ENCODE data around the gene CAV2.

Gene CAV2

DNA sequence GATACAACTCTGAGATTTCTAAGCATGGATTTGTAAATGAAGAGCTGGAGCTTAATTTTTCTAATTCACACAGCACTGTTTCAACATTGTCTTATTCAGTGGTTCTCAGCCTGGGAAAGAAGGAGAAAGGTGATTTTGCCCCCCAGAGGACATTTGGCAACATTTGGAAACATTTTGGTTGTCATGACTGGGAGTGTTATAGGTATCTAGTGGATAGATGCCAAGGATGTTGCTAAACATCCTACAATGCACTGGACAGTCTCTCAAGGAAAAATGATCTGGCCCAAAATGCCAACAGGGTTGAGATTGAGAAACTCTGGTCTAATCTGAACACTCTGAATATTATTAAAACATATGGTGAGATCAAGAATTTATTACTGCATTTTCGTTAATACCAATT is 3.8 kb upstream of the CAV2 start:
- no peak for DNase-seq (ENCODE audit: low read depth, low spot score)

GRCh38 chr7:116496653-116497052 is 2.9 kb upstream of the CAV2 start:
- DNase-seq (ENCODE audit: low read depth, low spot score): no peak

GRCh38 chr7:116497708-116498107 is 1.8 kb upstream of the CAV2 start:
- no peak for DNase-seq (ENCODE audit: low read depth, low spot score)

DNA sequence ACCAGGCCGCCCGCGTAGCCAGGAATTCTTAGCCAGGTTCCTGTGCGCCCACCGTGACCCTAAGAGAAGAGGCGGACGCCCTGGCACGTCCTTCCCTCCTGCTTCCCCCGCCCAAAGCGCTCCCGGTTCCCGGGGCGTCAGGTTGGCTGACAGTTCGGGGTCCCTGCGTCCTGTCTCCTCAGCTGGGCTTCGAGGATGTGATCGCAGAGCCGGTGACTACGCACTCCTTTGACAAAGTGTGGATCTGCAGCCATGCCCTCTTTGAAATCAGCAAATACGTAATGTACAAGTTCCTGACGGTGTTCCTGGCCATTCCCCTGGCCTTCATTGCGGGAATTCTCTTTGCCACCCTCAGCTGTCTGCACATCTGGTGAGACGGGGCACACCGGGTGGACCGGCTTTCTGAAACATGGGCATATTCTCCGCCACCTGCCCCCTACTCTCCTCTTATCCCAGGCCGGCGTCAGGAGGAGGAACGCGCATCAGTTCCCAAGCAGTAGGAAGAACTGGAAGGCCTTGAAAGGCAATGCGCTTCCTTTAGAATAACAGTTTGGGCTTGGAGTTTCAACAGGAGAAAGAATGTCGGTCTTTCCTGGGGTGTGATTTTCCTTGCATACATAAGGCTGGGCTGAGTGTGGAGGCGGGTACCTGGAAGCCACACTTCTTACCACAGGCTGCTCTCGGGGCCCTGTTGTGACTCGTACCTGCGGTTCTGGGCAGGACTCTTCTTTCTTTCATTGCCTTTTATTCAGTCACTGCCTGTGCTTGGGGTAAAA is 728 bp downstream of the CAV2 start:
- DNase-seq (ENCODE audit: low read depth, low spot score): peak; percentile 56

- DNase-seq (ENCODE audit: low read depth, low spot score): no peak
Observed at GRCh38 chr7:116501425-116502167, 2.1 kb downstream of the CAV2 start.

- DNase-seq (ENCODE audit: low read depth, low spot score): no peak
Observed at GRCh38 chr7:116502201-116503096, 2.9 kb downstream of the CAV2 start.

GRCh38 chr7:116503835-116504234 is 4.3 kb downstream of the CAV2 start:
- DNase-seq (ENCODE audit: low read depth, low spot score): no peak

GRCh38 chr7:116505278-116505677 is 5.7 kb downstream of the CAV2 start:
- DNase-seq (ENCODE audit: low read depth, low spot score): no peak

DNA sequence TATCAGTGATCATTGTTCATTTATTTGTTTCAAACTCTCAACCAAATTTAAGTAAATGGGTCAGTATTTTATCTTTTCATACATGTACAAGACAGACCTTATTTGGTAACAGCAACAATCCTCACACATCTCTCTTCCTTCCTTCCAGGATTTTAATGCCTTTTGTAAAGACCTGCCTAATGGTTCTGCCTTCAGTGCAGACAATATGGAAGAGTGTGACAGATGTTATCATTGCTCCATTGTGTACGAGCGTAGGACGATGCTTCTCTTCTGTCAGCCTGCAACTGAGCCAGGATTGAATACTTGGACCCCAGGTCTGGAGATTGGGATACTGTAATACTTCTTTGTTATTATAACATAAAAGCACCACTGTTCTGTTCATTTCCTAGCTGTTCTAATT is 6.3 kb downstream of the CAV2 start:
- DNase-seq (ENCODE audit: low read depth, low spot score): no peak

DNA sequence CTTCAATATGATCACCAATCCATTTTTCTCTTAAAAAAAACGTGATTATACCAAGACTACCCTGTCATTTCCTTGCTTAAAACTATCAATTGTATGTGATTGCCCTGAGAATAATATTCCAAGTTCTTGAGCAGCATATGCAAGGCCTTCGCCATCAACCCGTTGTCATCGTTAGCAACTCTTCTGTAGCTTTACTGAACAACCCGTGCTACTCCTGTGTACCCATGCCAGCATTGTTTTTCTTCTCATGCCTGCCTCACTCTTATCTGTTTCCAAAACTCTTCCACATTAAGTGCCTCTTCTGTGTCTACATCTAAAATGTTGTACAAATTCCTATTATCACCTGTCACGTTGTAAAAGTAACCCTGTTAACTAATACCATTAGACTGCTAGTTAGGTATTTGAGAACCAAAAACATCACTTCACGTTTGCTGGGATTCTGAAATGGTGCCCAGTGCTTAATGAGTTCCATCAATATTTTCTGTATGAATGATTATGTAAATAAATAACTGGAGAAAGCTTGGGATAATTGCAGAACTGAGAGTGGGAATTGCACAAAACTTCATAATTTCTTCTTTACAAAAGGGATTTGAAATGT is 10.5 kb downstream of the CAV2 start:
- DNase-seq (ENCODE audit: low read depth, low spot score): no peak

DNA sequence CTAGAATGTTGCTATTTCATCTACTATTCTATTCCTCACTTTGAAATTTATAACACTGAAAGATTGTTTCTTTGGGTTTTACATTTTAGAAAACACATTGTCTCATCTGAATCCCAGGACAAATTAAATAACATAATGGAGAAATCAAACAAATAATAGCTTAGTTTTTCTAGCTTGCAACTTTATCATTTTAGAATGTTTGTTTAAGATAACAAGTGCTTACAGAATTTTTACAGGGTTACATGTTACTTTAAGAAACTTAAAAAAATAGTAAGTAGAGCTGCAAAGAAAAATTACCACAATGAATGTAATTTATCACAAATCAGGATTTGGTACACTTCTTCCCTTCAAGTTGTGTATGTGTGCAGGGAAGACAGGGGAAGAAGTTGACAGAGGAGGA is 11.3 kb downstream of the CAV2 start:
- no peak for DNase-seq (ENCODE audit: low read depth, low spot score)

- no peak for DNase-seq (ENCODE audit: low read depth, low spot score)
Observed at GRCh38 chr7:116511552-116512519, 12.3 kb downstream of the CAV2 start.

DNA sequence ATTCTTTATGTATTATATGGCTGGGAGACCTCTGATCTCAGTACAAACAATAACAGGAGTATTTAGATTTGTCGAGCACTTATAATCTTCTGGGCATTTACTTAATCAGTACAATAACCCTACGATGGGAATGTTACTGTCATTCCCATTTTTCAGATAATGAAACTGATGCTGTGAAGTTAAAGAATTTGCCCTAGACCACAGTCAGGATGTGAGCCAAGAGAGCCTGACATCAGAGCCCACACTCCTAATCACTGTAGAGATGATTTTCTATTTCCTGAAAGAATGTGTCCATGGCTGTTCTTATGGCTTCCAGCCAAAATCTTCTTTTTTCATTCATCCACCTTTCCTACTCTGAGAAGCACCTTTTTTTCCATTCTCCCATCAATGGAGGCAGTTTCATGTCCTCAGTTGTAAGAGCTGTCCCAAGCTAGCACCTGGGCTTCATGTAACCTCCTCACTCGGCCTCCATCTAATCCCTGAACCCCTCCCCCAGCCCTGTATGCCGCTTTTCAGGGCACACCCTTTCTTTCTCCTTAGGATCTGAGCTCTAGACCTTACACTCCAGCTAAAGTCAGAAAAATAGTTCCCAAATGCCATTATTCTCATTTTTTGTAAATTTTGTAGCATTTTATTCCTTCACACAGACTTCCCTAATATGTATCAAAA is 13.1 kb downstream of the CAV2 start:
- DNase-seq (ENCODE audit: low read depth, low spot score): no peak

- DNase-seq (ENCODE audit: low read depth, low spot score): no peak
Observed at GRCh38 chr7:116515584-116515983, 16.0 kb downstream of the CAV2 start.

- no peak for DNase-seq (ENCODE audit: low read depth, low spot score)
Observed at GRCh38 chr7:116516324-116516723, 16.8 kb downstream of the CAV2 start.

DNA sequence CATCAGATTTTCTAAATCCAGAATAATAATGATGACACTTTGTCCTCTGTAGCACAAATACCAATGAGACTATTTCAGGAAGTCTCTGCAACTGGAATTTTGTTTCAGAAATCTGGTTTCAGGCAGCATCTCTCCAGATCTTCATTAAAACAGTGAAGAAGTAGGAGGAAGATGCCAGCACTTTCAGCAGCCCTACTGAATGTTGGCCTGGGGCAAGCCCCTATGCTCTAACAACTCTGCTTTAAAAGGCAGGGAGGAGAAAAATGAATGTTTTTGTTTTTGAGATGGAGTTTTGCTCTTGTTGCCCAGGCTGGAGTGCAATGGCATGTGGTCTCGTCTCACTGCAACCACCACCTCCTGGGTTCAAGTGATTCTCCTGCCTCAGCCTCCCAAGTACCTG is 18.1 kb downstream of the CAV2 start:
- no peak for DNase-seq (ENCODE audit: low read depth, low spot score)

GRCh38 chr7:116518961-116519360 is 19.4 kb downstream of the CAV2 start:
- DNase-seq (ENCODE audit: low read depth, low spot score): no peak

GRCh38 chr7:116521046-116521664 is 21.6 kb downstream of the CAV2 start:
- DNase-seq (ENCODE audit: low read depth, low spot score): no peak

DNA sequence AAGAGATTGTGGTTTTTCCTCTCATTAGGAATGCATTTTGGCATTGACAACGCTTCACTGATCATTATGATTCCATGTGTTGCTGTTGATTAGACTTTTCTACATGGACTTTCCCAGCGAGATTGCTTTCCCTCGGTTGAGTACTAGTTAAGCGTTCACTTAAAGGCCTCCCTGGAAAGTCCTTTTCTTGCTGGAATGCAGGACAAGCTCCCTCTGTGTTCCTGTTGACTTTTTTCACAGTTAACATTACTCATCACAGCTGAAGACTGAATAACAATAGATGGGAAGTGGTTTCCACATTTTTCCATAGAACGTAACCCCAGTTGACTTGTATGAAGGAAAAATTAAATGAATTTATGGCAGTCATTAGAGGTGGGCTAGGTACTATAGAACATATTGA is 22.7 kb downstream of the CAV2 start:
- no peak for DNase-seq (ENCODE audit: low read depth, low spot score)

GRCh38 chr7:116524221-116524608 is 24.7 kb downstream of the CAV2 start:
- DNase-seq (ENCODE audit: low read depth, low spot score): no peak
